ENCODE data around the gene AKAP6.

Gene AKAP6

DNA sequence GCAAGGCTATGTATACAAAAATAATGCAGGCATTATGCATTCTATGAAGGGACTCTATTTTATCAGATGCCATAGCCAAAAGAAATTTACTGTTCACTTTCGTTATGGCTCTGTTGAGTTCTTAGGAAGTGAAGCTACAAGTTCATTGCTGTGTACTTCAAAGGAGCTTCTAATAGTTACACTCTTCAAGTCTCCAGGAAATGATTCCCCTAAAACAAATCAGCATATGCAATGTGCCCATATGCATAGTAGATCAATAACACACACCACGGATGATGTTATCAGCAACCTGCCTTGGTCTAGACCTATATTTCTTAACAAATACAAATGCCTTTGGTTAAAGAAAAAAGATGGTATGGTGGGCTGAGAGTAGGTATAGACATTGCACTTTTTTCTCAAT, 83.4 kb downstream of the AKAP6 start:
- no peak for DNase-seq

DNA sequence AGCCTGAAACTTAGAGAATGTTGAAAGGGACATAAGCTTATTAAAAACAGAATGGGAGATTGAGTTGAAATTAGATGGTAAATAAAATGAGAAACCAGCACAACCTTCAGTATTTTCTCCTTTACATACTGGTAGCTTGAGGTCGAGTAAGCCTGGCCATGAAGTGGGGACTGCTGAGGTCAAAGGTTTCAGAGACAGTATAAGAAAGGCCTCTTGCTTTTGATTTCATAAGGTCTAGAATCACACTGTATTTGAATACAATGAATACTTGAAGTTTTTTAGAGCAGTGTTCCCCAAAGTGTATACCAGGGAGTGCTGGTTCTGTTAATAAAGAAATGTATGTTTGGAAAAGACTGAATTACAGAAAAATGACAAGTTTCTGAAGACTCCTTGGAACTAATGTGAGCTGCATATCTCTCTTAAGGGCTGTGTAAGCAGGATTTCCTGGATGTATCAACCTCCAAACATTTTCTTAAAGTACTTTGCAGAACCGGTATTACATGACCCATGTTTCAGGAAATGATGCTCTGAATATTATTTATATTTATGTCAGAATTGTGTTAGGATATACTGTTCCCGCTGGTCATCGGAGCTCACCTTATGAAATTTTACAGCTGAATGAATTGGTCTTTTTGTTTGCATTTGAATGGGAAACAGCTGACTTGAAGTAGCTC, 85.0 kb downstream of the AKAP6 start:
- no peak for DNase-seq

DNA sequence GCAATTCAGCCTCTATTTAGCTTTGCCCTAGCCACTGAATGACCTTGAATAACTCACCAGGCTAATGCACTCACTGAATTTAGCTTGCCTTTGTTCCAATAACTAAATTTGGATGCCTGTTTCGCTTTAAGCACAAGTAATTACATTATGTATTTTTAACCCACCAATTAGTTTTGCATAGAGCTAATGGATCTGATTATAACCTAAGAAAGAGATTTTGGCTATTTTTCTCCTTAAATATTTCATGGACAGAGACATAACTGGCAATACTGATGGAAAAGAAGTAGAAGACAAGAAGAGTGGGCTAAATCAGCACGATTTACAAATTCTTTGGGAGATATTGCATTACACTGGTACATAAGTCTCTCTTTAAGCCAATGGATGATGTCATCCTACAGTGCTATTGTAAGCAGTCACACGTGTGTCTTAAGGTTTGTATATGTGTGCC, 85.7 kb downstream of the AKAP6 start:
- no peak for DNase-seq

GRCh38 chr14:32417956-32418552, 89.0 kb downstream of the AKAP6 start:
- no peak for DNase-seq

DNA sequence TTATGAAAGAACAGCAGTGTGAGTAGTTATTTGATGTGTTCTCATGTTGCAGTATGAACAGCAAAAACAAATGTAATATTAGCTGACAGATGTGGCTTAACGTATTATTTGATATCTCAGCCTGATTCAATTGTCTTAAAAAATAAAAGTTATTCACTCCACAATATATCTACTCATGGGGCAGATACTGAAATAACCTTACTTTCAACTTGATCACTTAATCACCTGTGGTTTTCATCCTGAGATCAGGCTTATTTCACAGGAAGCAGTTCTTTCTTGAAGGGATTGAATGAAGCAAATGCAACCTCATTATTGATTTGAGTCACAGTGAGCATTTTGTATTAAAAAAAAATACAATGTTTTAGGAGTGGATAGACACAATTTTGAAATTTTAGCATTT, 90.3 kb downstream of the AKAP6 start:
- DNase-seq = no peak

- no peak for DNase-seq
These were observed 92.7 kb downstream of the AKAP6 start for GRCh38 chr14:32421781-32422180.

- DNase-seq = no peak
These were observed 93.3 kb downstream of the AKAP6 start for GRCh38 chr14:32422440-32422839.

DNA sequence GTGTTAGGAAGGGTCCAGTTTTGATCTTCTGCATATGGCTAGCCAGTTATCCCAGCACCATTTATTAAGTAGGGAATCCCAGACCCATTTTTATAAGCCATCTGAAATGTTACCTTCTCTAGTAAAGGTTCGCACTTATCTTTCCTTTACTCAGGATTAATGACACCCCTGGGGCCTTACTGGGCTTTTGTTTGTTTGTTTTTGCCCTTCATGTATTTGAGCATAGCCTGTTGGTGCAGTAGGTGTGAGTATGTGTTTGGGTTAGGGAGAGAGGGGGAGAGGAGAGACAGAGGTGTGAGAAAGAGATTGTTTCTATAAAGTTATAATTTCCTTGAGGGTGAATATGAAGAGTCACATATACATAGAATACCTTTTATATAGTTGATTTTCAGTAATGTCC, 96.9 kb downstream of the AKAP6 start:
- DNase-seq = no peak

GRCh38 chr14:32426586-32427388, 97.7 kb downstream of the AKAP6 start:
- no peak for DNase-seq

- DNase-seq = no peak
These were observed 98.8 kb downstream of the AKAP6 start for GRCh38 chr14:32427726-32428528.

GRCh38 chr14:32428875-32429274, 99.8 kb downstream of the AKAP6 start:
- DNase-seq = no peak

- no peak for DNase-seq
These were observed 101.2 kb downstream of the AKAP6 start for GRCh38 chr14:32430326-32430725.

- DNase-seq = no peak
These were observed 103.9 kb downstream of the AKAP6 start for GRCh38 chr14:32432813-32433538.

DNA sequence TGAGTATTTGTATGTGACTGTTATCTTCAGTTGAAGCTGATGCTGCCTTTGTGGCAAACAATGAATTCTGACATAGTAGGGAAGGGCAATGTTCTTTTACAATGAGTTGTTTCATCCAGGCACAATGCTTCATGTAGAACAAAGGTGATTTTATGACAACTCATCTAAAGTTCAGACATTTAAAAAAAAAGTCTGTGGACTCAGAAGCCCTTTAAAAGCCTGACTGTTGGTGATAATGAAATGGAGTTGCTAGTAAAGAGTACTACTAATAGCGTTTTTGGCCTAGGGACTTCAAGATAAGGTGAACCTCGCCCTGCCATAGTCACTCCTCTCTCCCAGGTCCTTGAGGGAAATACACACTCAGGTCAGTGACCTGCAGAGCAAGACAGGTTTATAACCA, 105.1 kb downstream of the AKAP6 start:
- DNase-seq = no peak

GRCh38 chr14:32434880-32435279, 105.8 kb downstream of the AKAP6 start:
- DNase-seq = no peak

GRCh38 chr14:32435411-32435810, 106.3 kb downstream of the AKAP6 start:
- DNase-seq = no peak

DNA sequence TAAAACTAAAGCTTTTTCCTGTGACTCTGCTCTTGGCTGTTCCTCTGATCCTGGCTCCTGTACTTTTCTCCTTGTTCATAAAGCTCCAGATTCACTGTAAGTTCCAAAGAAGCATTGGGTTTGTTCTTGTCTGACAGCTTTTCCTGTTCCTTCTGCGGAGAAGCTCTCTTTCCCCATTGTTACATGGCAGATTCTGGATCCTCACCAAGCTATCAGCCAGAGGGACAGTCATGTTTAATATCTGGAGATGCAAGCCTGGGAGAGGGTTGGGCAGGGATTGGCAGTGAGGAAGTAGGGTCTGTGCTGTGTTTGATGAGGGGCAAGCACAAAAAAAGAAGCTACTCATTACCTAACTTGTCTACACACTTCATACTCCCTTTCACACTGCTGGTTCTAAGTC, 107.9 kb downstream of the AKAP6 start:
- no peak for DNase-seq

DNA sequence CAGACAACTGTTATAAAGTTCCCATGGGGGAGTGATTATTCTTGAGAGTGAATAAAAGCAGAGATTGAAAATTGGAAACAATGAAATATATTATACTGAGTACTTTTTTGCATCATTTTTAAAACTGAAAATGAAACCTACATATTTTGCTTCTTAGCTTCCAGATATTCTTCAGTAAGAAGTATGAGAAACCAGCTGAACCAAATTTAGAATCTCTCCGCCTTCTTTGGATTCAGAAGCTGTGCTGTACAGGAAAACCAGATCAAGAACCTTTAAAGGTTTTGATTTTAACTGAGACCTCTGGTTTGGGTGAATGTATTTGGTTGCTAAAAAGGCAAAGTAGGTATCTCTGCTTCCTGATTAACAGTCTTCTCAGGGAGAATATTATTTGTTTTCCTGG, 109.4 kb downstream of the AKAP6 start:
- no peak for DNase-seq

DNA sequence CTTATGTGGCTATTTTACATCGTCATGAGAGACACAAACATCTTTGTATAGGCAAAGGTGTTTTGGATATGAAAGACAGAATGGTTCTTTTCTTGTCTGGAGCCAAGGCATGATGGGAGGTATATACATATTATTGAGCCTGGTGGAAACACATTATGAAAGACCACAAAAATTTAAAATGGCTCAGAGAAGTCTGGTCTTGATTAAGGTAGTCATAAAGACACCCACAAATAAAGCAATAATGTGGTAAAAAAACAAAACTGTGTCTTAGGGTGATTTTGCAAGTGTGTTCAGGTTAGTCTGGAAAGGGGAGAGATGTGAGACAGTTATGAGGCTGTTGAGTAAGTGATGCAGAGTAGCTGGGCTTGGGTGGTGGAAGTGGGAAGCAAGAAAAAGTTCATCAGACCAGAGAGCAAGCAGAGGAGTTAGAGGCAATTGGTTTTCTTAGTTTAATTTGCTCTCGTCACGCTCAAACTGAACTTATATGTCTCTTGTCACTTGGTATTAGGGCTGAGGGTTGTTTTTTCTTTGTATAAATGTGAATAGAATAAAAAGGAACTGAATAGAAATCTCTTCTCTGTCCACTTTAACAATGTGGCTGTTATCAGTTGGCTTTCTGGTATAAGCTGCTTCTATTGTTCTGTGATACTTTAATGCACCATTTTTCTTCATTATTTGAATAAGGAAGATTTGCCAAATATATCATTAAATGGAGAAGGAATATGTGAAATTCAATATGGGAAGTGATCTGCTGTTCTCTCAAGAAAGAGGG, 115.0 kb downstream of the AKAP6 start:
- DNase-seq = no peak

DNA sequence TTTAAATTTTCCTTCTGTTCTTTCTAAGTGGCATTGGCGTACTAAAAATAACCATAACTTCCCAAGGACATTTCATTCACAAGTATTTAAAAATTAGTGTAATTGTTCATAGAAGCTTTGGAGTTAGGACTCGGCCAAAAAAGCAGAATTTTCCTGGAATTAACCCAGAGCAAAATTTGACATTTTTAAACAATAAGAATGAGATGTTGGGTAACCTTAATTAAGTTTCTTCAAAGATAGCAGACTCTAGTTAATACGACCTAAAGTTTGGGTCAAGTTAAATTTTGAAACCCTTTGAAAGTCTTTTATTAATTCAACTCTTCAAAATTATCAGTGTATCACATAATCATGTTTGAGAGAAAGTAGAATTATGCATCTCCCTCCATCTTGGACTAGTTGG, 118.3 kb downstream of the AKAP6 start:
- no peak for DNase-seq

DNA sequence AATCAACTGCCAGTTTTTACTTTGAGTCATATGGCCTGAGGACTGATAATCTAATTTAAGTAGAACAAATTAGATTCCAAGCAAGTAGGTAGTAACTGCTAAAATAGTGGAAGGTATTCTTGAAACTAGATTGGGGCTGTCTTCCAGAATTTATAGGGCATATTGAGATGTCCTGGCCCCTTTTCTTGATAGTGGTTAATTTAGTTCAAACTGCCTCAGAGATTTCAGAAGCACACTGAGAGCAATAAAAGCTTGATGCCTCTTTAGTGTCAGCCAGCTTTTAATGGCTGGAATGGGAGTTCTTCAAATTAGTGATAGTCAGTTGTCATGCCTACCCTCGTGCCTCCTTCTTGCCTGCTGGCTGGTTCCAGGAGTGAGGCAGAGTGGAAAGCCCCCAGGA, 120.5 kb downstream of the AKAP6 start:
- DNase-seq = no peak
